ENCODE data around the gene WNK2.

The WNK2 gene

GRCh38 chr9:93173365-93174051 lies 10.4 kb upstream of the WNK2 start:
- TF ChIP-seq CTCF (IDR thresholded peaks at IDR 0.05; ENCODE audit: low read depth, low read length): no peak
- DNase-seq: no peak
- no peaks in the 10 kb centered on the region for H3K9me3 ChIP-seq
- H3K4me3 ChIP-seq (ENCODE audit: low read depth, low read length): no peak overlapping the region
- H3K36me3 ChIP-seq: no peaks in the 10 kb centered on the region
- no peaks in the 10 kb centered on the region for H3K27me3 ChIP-seq
- no peaks in the 10 kb centered on the region for H3K4me1 ChIP-seq

- H3K36me3 ChIP-seq: no peaks in the 10 kb centered on the region
- TF ChIP-seq CTCF (IDR thresholded peaks at IDR 0.05; ENCODE audit: low read depth, low read length): no peak
- DNase-seq: no peak
- H3K27me3 ChIP-seq: no peaks in the 10 kb centered on the region
- no peak overlapping the region for H3K4me3 ChIP-seq (ENCODE audit: low read depth, low read length)
- no peaks in the 10 kb centered on the region for H3K9me3 ChIP-seq
- H3K4me1 ChIP-seq: no peaks in the 10 kb centered on the region
Observed at GRCh38 chr9:93174976-93175375, 9.0 kb upstream of the WNK2 start.

- no peaks in the 10 kb centered on the region for H3K27me3 ChIP-seq
- DNase-seq: peak; percentile 52
- H3K36me3 ChIP-seq: no peaks in the 10 kb centered on the region
- TF ChIP-seq CTCF (IDR thresholded peaks at IDR 0.05; ENCODE audit: low read depth, low read length): no peak
- H3K4me3 ChIP-seq (ENCODE audit: low read depth, low read length): no peak overlapping the region
- H3K9me3 ChIP-seq: no peaks in the 10 kb centered on the region
- no peaks in the 10 kb centered on the region for H3K4me1 ChIP-seq
Observed at GRCh38 chr9:93177676-93178075, 6.3 kb upstream of the WNK2 start.

GRCh38 chr9:93178851-93179786 lies 4.8 kb upstream of the WNK2 start:
- H3K4me3 ChIP-seq (ENCODE audit: low read depth, low read length): no peak overlapping the region
- no peaks in the 10 kb centered on the region for H3K9me3 ChIP-seq
- peaks cover 7% of the 10 kb centered on the region for H3K27me3 ChIP-seq
- no peak for DNase-seq
- H3K4me1 ChIP-seq: no peaks in the 10 kb centered on the region
- TF ChIP-seq CTCF (IDR thresholded peaks at IDR 0.05; ENCODE audit: low read depth, low read length): no peak
- H3K36me3 ChIP-seq: no peaks in the 10 kb centered on the region

GRCh38 chr9:93180938-93181337 lies 3.0 kb upstream of the WNK2 start:
- Histone ChIP-seq H3K4me3 (ENCODE audit: low read depth, low read length) (no peak overlapping the region), H3K4me1 (no peaks in the 10 kb centered on the region), H3K36me3 (no peaks in the 10 kb centered on the region), H3K27me3 (peaks cover 9% of the 10 kb centered on the region), H3K9me3 (no peaks in the 10 kb centered on the region)
- DNase-seq: no peak
- no peak for TF ChIP-seq CTCF (IDR thresholded peaks at IDR 0.05; ENCODE audit: low read depth, low read length)
